Muscle layer of colon (tissue), 2 donors: ENCODE results near the gene ARHGAP12.
A peak's percentile ranks its signal among the peaks of the same experiment; 100 is the strongest.

Experiments
- H3K27ac ChIP-seq: one replicate; pipeline ENCODE4 v1.7.0; 2013; ENCODE audit warnings: low read depth, mild to moderate bottlenecking, low read length, moderate library complexity
- H3K27me3 ChIP-seq, 2 donors: one replicate each; pipeline ENCODE4 v1.7.0; 2013; ENCODE audit warnings: low read length in 2 of 2, mild to moderate bottlenecking in 2 of 2; ENCODE audit not compliant: insufficient read depth in 2 of 2, control insufficient read depth in 1 of 2
- H3K36me3 ChIP-seq: one replicate; pipeline ENCODE4 v1.7.0; 2013; ENCODE audit warnings: mild to moderate bottlenecking, low read length; ENCODE audit not compliant: insufficient read depth
- H3K4me1 ChIP-seq: one replicate; pipeline ENCODE4 v1.7.0; 2013; ENCODE audit warnings: mild to moderate bottlenecking, low read length; ENCODE audit not compliant: insufficient read depth
- H3K4me3 ChIP-seq, 2 donors: one replicate each; pipeline ENCODE4 v1.7.0; 2013; ENCODE audit warnings: low read length in 2 of 2, low read depth in 1 of 2, mild to moderate bottlenecking in 1 of 2, moderate library complexity in 1 of 2
- H3K9ac ChIP-seq: one replicate; pipeline ENCODE4 v1.7.0; 2013; ENCODE audit warnings: low read length
- H3K9me3 ChIP-seq: one replicate; pipeline ENCODE4 v1.7.0; 2013; ENCODE audit warnings: mild to moderate bottlenecking, low read length
- donor health status: abdominal sarcoma.
- donor health status: Adenocarcinoma of cecum.

Gene ARHGAP12

GRCh38 chr10:31959461-31960173, 31.0 kb upstream of the ARHGAP12 start:
- H3K4me3 ChIP-seq: no peak overlapping the region
- H3K9me3 ChIP-seq: no peaks in the 10 kb centered on the region
- no peaks in the 10 kb centered on the region for H3K27me3 ChIP-seq
- H3K4me1 ChIP-seq: no peaks in the 10 kb centered on the region
- no peak overlapping the region for H3K9ac ChIP-seq
- no peak overlapping the region for H3K27ac ChIP-seq
- no peaks in the 10 kb centered on the region for H3K36me3 ChIP-seq

GRCh38 chr10:31958856-31959255, 30.2 kb upstream of the ARHGAP12 start:
- H3K27ac ChIP-seq: no peak overlapping the region
- no peaks in the 10 kb centered on the region for H3K36me3 ChIP-seq
- no peaks in the 10 kb centered on the region for H3K27me3 ChIP-seq
- H3K9me3 ChIP-seq: no peaks in the 10 kb centered on the region
- no peak overlapping the region for H3K4me3 ChIP-seq
- H3K4me1 ChIP-seq: no peaks in the 10 kb centered on the region
- no peak overlapping the region for H3K9ac ChIP-seq

GRCh38 chr10:31956200-31956946, 27.7 kb upstream of the ARHGAP12 start:
- Histone ChIP-seq H3K4me1 (no peaks in the 10 kb centered on the region), H3K4me3 (no peak overlapping the region), H3K27ac (no peak overlapping the region), H3K36me3 (no peaks in the 10 kb centered on the region), H3K9me3 (no peaks in the 10 kb centered on the region), H3K27me3 (no peaks in the 10 kb centered on the region), H3K9ac (no peak overlapping the region)

- no peak overlapping the region for H3K9ac ChIP-seq
- H3K36me3 ChIP-seq: no peaks in the 10 kb centered on the region
- no peak overlapping the region for H3K4me3 ChIP-seq
- H3K9me3 ChIP-seq: no peaks in the 10 kb centered on the region
- H3K27me3 ChIP-seq: no peaks in the 10 kb centered on the region
- no peak overlapping the region for H3K27ac ChIP-seq
- no peaks in the 10 kb centered on the region for H3K4me1 ChIP-seq
Measured at GRCh38 chr10:31954410-31955191, 26.0 kb upstream of the ARHGAP12 start.

- no peak overlapping the region for H3K27ac ChIP-seq
- no peaks in the 10 kb centered on the region for H3K36me3 ChIP-seq
- no peaks in the 10 kb centered on the region for H3K27me3 ChIP-seq
- H3K9ac ChIP-seq: no peak overlapping the region
- no peaks in the 10 kb centered on the region for H3K4me1 ChIP-seq
- no peak overlapping the region for H3K4me3 ChIP-seq
- H3K9me3 ChIP-seq: no peaks in the 10 kb centered on the region
Measured at GRCh38 chr10:31953480-31953879, 24.8 kb upstream of the ARHGAP12 start.

GRCh38 chr10:31953080-31953479, 24.4 kb upstream of the ARHGAP12 start:
- Histone ChIP-seq H3K27me3 (no peaks in the 10 kb centered on the region), H3K36me3 (no peaks in the 10 kb centered on the region), H3K27ac (no peak overlapping the region), H3K4me1 (peaks cover 2% of the 10 kb centered on the region), H3K9ac (no peak overlapping the region), H3K9me3 (no peaks in the 10 kb centered on the region), H3K4me3 (no peak overlapping the region)

GRCh38 chr10:31952066-31952465, 23.4 kb upstream of the ARHGAP12 start:
- H3K4me3 ChIP-seq: no peak overlapping the region
- no peak overlapping the region for H3K27ac ChIP-seq
- no peaks in the 10 kb centered on the region for H3K36me3 ChIP-seq
- peaks cover 10% of the 10 kb centered on the region for H3K4me1 ChIP-seq
- H3K9ac ChIP-seq: no peak overlapping the region
- no peaks in the 10 kb centered on the region for H3K9me3 ChIP-seq
- no peaks in the 10 kb centered on the region for H3K27me3 ChIP-seq

- Histone ChIP-seq H3K4me3 (no peak overlapping the region), H3K9ac (no peak overlapping the region), H3K27me3 (no peaks in the 10 kb centered on the region), H3K9me3 (no peaks in the 10 kb centered on the region), H3K27ac (no peak overlapping the region), H3K36me3 (no peaks in the 10 kb centered on the region), H3K4me1 (peaks cover 21% of the 10 kb centered on the region)
Measured at GRCh38 chr10:31949266-31949665, 20.6 kb upstream of the ARHGAP12 start.

GRCh38 chr10:31948021-31948420, 19.4 kb upstream of the ARHGAP12 start:
- H3K9me3 ChIP-seq: no peaks in the 10 kb centered on the region
- H3K9ac ChIP-seq: no peak overlapping the region
- H3K4me1 ChIP-seq: peaks cover 25% of the 10 kb centered on the region
- H3K36me3 ChIP-seq: no peaks in the 10 kb centered on the region
- peak overlapping the region in 1 of 2 donors; percentile 14 for H3K4me3 ChIP-seq
- no peak overlapping the region for H3K27ac ChIP-seq
- no peaks in the 10 kb centered on the region for H3K27me3 ChIP-seq

GRCh38 chr10:31947144-31947926, 18.7 kb upstream of the ARHGAP12 start:
- peak overlapping the region in 1 of 2 donors; percentile 14 for H3K4me3 ChIP-seq
- no peaks in the 10 kb centered on the region for H3K9me3 ChIP-seq
- H3K9ac ChIP-seq: no peak overlapping the region
- H3K36me3 ChIP-seq: no peaks in the 10 kb centered on the region
- H3K4me1 ChIP-seq: peaks cover 25% of the 10 kb centered on the region
- no peak overlapping the region for H3K27ac ChIP-seq
- no peaks in the 10 kb centered on the region for H3K27me3 ChIP-seq

GRCh38 chr10:31945392-31945791, 16.8 kb upstream of the ARHGAP12 start:
- no peaks in the 10 kb centered on the region for H3K36me3 ChIP-seq
- no peak overlapping the region for H3K9ac ChIP-seq
- no peak overlapping the region for H3K27ac ChIP-seq
- H3K4me3 ChIP-seq: no peak overlapping the region
- peaks cover 31% of the 10 kb centered on the region for H3K4me1 ChIP-seq
- no peaks in the 10 kb centered on the region for H3K9me3 ChIP-seq
- H3K27me3 ChIP-seq: no peaks in the 10 kb centered on the region
